Neuron (in vitro differentiated cells): ENCODE measurements around the gene CDV3.

Experiments
- H2AFZ ChIP-seq: one replicate; pipeline ENCODE4 v1.6.1; 2013; ENCODE audit warnings: low read depth, mild to moderate bottlenecking, inconsistent platforms, low read length, moderate library complexity
- H3K27me3 ChIP-seq: one replicate; pipeline ENCODE4 v1.6.1; 2013; ENCODE audit warnings: low read length; ENCODE audit not compliant: insufficient read depth
- H3K36me3 ChIP-seq: one replicate; pipeline ENCODE4 v1.6.1; 2013; ENCODE audit warnings: low read length; ENCODE audit not compliant: insufficient read depth
- H3K4me1 ChIP-seq: one replicate; pipeline ENCODE4 v1.6.1; 2013; ENCODE audit warnings: low read length; ENCODE audit not compliant: insufficient read depth
- H3K4me3 ChIP-seq: 2 replicates; pipeline ENCODE4 v1.5.1; 2013; ENCODE audit warnings: mild to moderate bottlenecking, low read length, moderate library complexity
- H3K9me3 ChIP-seq: one replicate; pipeline ENCODE4 v1.6.1; 2013; ENCODE audit warnings: low read length

Gene CDV3

GRCh38 chr3:133598405-133598804 is 24.9 kb downstream of the CDV3 start:
- Histone ChIP-seq H3K27me3 (no peaks in the 10 kb centered on the region), H3K4me1 (no peaks in the 10 kb centered on the region), H3K9me3 (no peaks in the 10 kb centered on the region), H2AFZ (no peak overlapping the region), H3K4me3 (no peak overlapping the region), H3K36me3 (peaks cover 5% of the 10 kb centered on the region)

- Histone ChIP-seq H3K9me3 (no peaks in the 10 kb centered on the region), H2AFZ (no peak overlapping the region), H3K4me1 (no peaks in the 10 kb centered on the region), H3K36me3 (peaks cover 5% of the 10 kb centered on the region), H3K4me3 (no peak overlapping the region), H3K27me3 (no peaks in the 10 kb centered on the region)
Observed at GRCh38 chr3:133599280-133599679, 25.8 kb downstream of the CDV3 start.

- Histone ChIP-seq H3K27me3 (no peaks in the 10 kb centered on the region), H3K9me3 (no peaks in the 10 kb centered on the region), H3K36me3 (peaks cover 13% of the 10 kb centered on the region), H3K4me1 (no peaks in the 10 kb centered on the region), H3K4me3 (no peak overlapping the region), H2AFZ (no peak overlapping the region)
Observed at GRCh38 chr3:133600572-133601081, 27.1 kb downstream of the CDV3 start.

GRCh38 chr3:133606342-133606741 is 32.9 kb downstream of the CDV3 start:
- Histone ChIP-seq H3K9me3 (no peaks in the 10 kb centered on the region), H3K27me3 (no peaks in the 10 kb centered on the region), H3K36me3 (peaks cover 58% of the 10 kb centered on the region)

GRCh38 chr3:133606902-133607301 is 33.4 kb downstream of the CDV3 start:
- Histone ChIP-seq H3K36me3 (peaks cover 64% of the 10 kb centered on the region), H3K4me3 (no peak overlapping the region)

More at GRCh38 chr3:133606342-133606741, 32.9 kb downstream of the CDV3 start:
- no peak overlapping the region for H3K4me3 ChIP-seq
- H2AFZ ChIP-seq = no peak overlapping the region
- H3K4me1 ChIP-seq = no peaks in the 10 kb centered on the region

GRCh38 chr3:133607816-133608215 is 34.3 kb downstream of the CDV3 start:
- H3K36me3 ChIP-seq = peaks cover 69% of the 10 kb centered on the region
- no peak overlapping the region for H3K4me3 ChIP-seq
- no peak overlapping the region for H2AFZ ChIP-seq
- no peaks in the 10 kb centered on the region for H3K27me3 ChIP-seq
- no peaks in the 10 kb centered on the region for H3K4me1 ChIP-seq
- no peaks in the 10 kb centered on the region for H3K9me3 ChIP-seq

More at GRCh38 chr3:133606902-133607301, 33.4 kb downstream of the CDV3 start:
- no peaks in the 10 kb centered on the region for H3K9me3 ChIP-seq
- no peaks in the 10 kb centered on the region for H3K27me3 ChIP-seq
- H2AFZ ChIP-seq = no peak overlapping the region
- no peaks in the 10 kb centered on the region for H3K4me1 ChIP-seq

GRCh38 chr3:133608388-133608787 is 34.9 kb downstream of the CDV3 start:
- Histone ChIP-seq H3K4me1 (no peaks in the 10 kb centered on the region), H3K27me3 (no peaks in the 10 kb centered on the region), H3K9me3 (no peaks in the 10 kb centered on the region), H3K4me3 (no peak overlapping the region), H2AFZ (no peak overlapping the region), H3K36me3 (peaks cover 69% of the 10 kb centered on the region)

- Histone ChIP-seq H3K4me1 (no peaks in the 10 kb centered on the region), H3K27me3 (no peaks in the 10 kb centered on the region), H3K4me3 (no peak overlapping the region), H3K36me3 (peaks cover 70% of the 10 kb centered on the region), H2AFZ (no peak overlapping the region), H3K9me3 (no peaks in the 10 kb centered on the region)
Observed at GRCh38 chr3:133610031-133610430, 36.5 kb downstream of the CDV3 start.

GRCh38 chr3:133611534-133611933 is 38.0 kb downstream of the CDV3 start:
- no peaks in the 10 kb centered on the region for H3K9me3 ChIP-seq
- peaks cover 71% of the 10 kb centered on the region for H3K36me3 ChIP-seq
- H2AFZ ChIP-seq = no peak overlapping the region
- no peaks in the 10 kb centered on the region for H3K4me1 ChIP-seq
- no peaks in the 10 kb centered on the region for H3K27me3 ChIP-seq
- H3K4me3 ChIP-seq = no peak overlapping the region

GRCh38 chr3:133620066-133620784 is 46.7 kb downstream of the CDV3 start:
- H2AFZ ChIP-seq = no peak overlapping the region
- no peak overlapping the region for H3K4me3 ChIP-seq
- H3K36me3 ChIP-seq = peaks cover 81% of the 10 kb centered on the region
- H3K4me1 ChIP-seq = no peaks in the 10 kb centered on the region
- no peaks in the 10 kb centered on the region for H3K9me3 ChIP-seq
- H3K27me3 ChIP-seq = no peaks in the 10 kb centered on the region

GRCh38 chr3:133627789-133628188 is 54.3 kb downstream of the CDV3 start:
- Histone ChIP-seq H3K4me1 (no peaks in the 10 kb centered on the region), H3K9me3 (no peaks in the 10 kb centered on the region), H3K36me3 (peaks cover 72% of the 10 kb centered on the region)

GRCh38 chr3:133629146-133629545 is 55.7 kb downstream of the CDV3 start:
- H3K36me3 ChIP-seq = peaks cover 70% of the 10 kb centered on the region
- H3K4me1 ChIP-seq = no peaks in the 10 kb centered on the region
- no peaks in the 10 kb centered on the region for H3K9me3 ChIP-seq
- H3K27me3 ChIP-seq = no peaks in the 10 kb centered on the region
- no peak overlapping the region for H3K4me3 ChIP-seq
- H2AFZ ChIP-seq = no peak overlapping the region

More at GRCh38 chr3:133627789-133628188, 54.3 kb downstream of the CDV3 start:
- H3K4me3 ChIP-seq = no peak overlapping the region
- H3K27me3 ChIP-seq = no peaks in the 10 kb centered on the region
- H2AFZ ChIP-seq = no peak overlapping the region

- peaks cover 70% of the 10 kb centered on the region for H3K36me3 ChIP-seq
- H3K4me1 ChIP-seq = no peaks in the 10 kb centered on the region
- H2AFZ ChIP-seq = no peak overlapping the region
Observed at GRCh38 chr3:133633439-133633838, 60.0 kb downstream of the CDV3 start.

More at GRCh38 chr3:133633439-133633838, 60.0 kb downstream of the CDV3 start:
- Histone ChIP-seq H3K4me3 (no peak overlapping the region), H3K27me3 (no peaks in the 10 kb centered on the region), H3K9me3 (no peaks in the 10 kb centered on the region)
